ENCODE data around the gene C10orf71. TPM values are rescaled to one million over a fixed set of nuclear protein-coding genes. Genes with fewer than 3 reads are reported as not detected.

The C10orf71 gene
- polyA plus RNA-seq, 4 donors: under 0.01 to 0.16 TPM; not detected in 2

- H3K4me3 ChIP-seq (ENCODE audit: low read depth in 1 of 3, low read length in 3 of 3): no peak overlapping the region
- FAIRE-seq (no peak), DNase-seq (no peak)
Measured at GRCh38 chr10:49350138-49350537, 51.2 kb downstream of the C10orf71 start.

GRCh38 chr10:49350846-49351532 is 52.0 kb downstream of the C10orf71 start:
- FAIRE-seq (no peak), DNase-seq (no peak)
- Histone ChIP-seq H3K27ac (ENCODE audit: low read depth in 1 of 3, low read length in 2 of 3) (no peak overlapping the region), H3K36me3 (ENCODE audit: control insufficient read depth in 3 of 3, insufficient read depth in 2 of 3, low read depth in 1 of 3, low read length in 3 of 3) (no peaks in the 10 kb centered on the region), H3K4me1 (ENCODE audit: control insufficient read depth in 3 of 3, insufficient read depth in 2 of 3, low read depth in 1 of 3, low read length in 2 of 3) (no peaks in the 10 kb centered on the region), H3K27me3 (ENCODE audit: control insufficient read depth in 3 of 3, insufficient read depth in 3 of 3, low read length in 3 of 3) (peaks cover 0 to 2% (median 0%) of the 10 kb centered on the region in 3 donors), H3K4me3 (ENCODE audit: low read depth in 1 of 3, low read length in 3 of 3) (no peak overlapping the region), H3K9me3 (ENCODE audit: control insufficient read depth in 2 of 2, insufficient read depth in 1 of 2, low read depth in 1 of 2, low read length in 1 of 2) (peaks cover 0 to 10% of the 10 kb centered on the region in 2 donors)
- 76 to 81% (median 80%) methylated on average over 4 of the region's 4 CpGs for WGBS, 3 donors

More at GRCh38 chr10:49350138-49350537, 51.2 kb downstream of the C10orf71 start:
- H3K36me3 ChIP-seq (ENCODE audit: control insufficient read depth in 3 of 3, insufficient read depth in 2 of 3, low read depth in 1 of 3, low read length in 3 of 3): no peaks in the 10 kb centered on the region
- peaks cover 0 to under 1% (median 0%) of the 10 kb centered on the region in 3 donors for H3K27me3 ChIP-seq (ENCODE audit: control insufficient read depth in 3 of 3, insufficient read depth in 3 of 3, low read length in 3 of 3)
- no peak overlapping the region for H3K27ac ChIP-seq (ENCODE audit: low read depth in 1 of 3, low read length in 2 of 3)
- H3K9me3 ChIP-seq (ENCODE audit: control insufficient read depth in 2 of 2, insufficient read depth in 1 of 2, low read depth in 1 of 2, low read length in 1 of 2): peaks cover 0 to 10% of the 10 kb centered on the region in 2 donors
- H3K4me1 ChIP-seq (ENCODE audit: control insufficient read depth in 3 of 3, insufficient read depth in 2 of 3, low read depth in 1 of 3, low read length in 2 of 3): no peaks in the 10 kb centered on the region

GRCh38 chr10:49351669-49352068 is 52.7 kb downstream of the C10orf71 start:
- peaks cover 0 to 2% (median 0%) of the 10 kb centered on the region in 3 donors for H3K27me3 ChIP-seq (ENCODE audit: control insufficient read depth in 3 of 3, insufficient read depth in 3 of 3, low read length in 3 of 3)
- H3K36me3 ChIP-seq (ENCODE audit: control insufficient read depth in 3 of 3, insufficient read depth in 2 of 3, low read depth in 1 of 3, low read length in 3 of 3): no peaks in the 10 kb centered on the region
- no peak overlapping the region for H3K4me3 ChIP-seq (ENCODE audit: low read depth in 1 of 3, low read length in 3 of 3)
- WGBS, 3 donors: 40 to 73% (median 68%) methylated on average over 4 of the region's 4 CpGs
- peaks cover 0 to 10% of the 10 kb centered on the region in 2 donors for H3K9me3 ChIP-seq (ENCODE audit: control insufficient read depth in 2 of 2, insufficient read depth in 1 of 2, low read depth in 1 of 2, low read length in 1 of 2)
- FAIRE-seq: no peak
- DNase-seq: no peak
- no peak overlapping the region for H3K27ac ChIP-seq (ENCODE audit: low read depth in 1 of 3, low read length in 2 of 3)
- H3K4me1 ChIP-seq (ENCODE audit: control insufficient read depth in 3 of 3, insufficient read depth in 2 of 3, low read depth in 1 of 3, low read length in 2 of 3): no peaks in the 10 kb centered on the region

GRCh38 chr10:49352323-49352722 is 53.4 kb downstream of the C10orf71 start:
- 72 to 84% (median 76%) methylated on average over 2 of the region's 2 CpGs for WGBS, 3 donors
- peaks cover 0 to 2% (median 0%) of the 10 kb centered on the region in 3 donors for H3K27me3 ChIP-seq (ENCODE audit: control insufficient read depth in 3 of 3, insufficient read depth in 3 of 3, low read length in 3 of 3)
- peaks cover 0 to 10% of the 10 kb centered on the region in 2 donors for H3K9me3 ChIP-seq (ENCODE audit: control insufficient read depth in 2 of 2, insufficient read depth in 1 of 2, low read depth in 1 of 2, low read length in 1 of 2)
- no peak overlapping the region for H3K27ac ChIP-seq (ENCODE audit: low read depth in 1 of 3, low read length in 2 of 3)
- no peaks in the 10 kb centered on the region for H3K36me3 ChIP-seq (ENCODE audit: control insufficient read depth in 3 of 3, insufficient read depth in 2 of 3, low read depth in 1 of 3, low read length in 3 of 3)
- DNase-seq (no peak), FAIRE-seq (no peak)
- no peaks in the 10 kb centered on the region for H3K4me1 ChIP-seq (ENCODE audit: control insufficient read depth in 3 of 3, insufficient read depth in 2 of 3, low read depth in 1 of 3, low read length in 2 of 3)
- H3K4me3 ChIP-seq (ENCODE audit: low read depth in 1 of 3, low read length in 3 of 3): no peak overlapping the region

- WGBS, 3 donors: 65 to 79% (median 76%) methylated on average over 6 of the region's 6 CpGs
- Histone ChIP-seq H3K9me3 (ENCODE audit: control insufficient read depth in 2 of 2, insufficient read depth in 1 of 2, low read depth in 1 of 2, low read length in 1 of 2) (peaks cover 0 to 10% of the 10 kb centered on the region in 2 donors), H3K36me3 (ENCODE audit: control insufficient read depth in 3 of 3, insufficient read depth in 2 of 3, low read depth in 1 of 3, low read length in 3 of 3) (no peaks in the 10 kb centered on the region), H3K27ac (ENCODE audit: low read depth in 1 of 3, low read length in 2 of 3) (no peak overlapping the region), H3K4me3 (ENCODE audit: low read depth in 1 of 3, low read length in 3 of 3) (no peak overlapping the region), H3K4me1 (ENCODE audit: control insufficient read depth in 3 of 3, insufficient read depth in 2 of 3, low read depth in 1 of 3, low read length in 2 of 3) (no peaks in the 10 kb centered on the region), H3K27me3 (ENCODE audit: control insufficient read depth in 3 of 3, insufficient read depth in 3 of 3, low read length in 3 of 3) (peaks cover 0 to 2% (median 0%) of the 10 kb centered on the region in 3 donors)
- no peak for DNase-seq
- FAIRE-seq: no peak
Measured at GRCh38 chr10:49353026-49353894, 54.3 kb downstream of the C10orf71 start.

GRCh38 chr10:49353895-49354566 is 55.1 kb downstream of the C10orf71 start:
- no peaks in the 10 kb centered on the region for H3K36me3 ChIP-seq (ENCODE audit: control insufficient read depth in 3 of 3, insufficient read depth in 2 of 3, low read depth in 1 of 3, low read length in 3 of 3)
- no peak for FAIRE-seq
- 76 to 88% (median 83%) methylated on average over 8 of the region's 8 CpGs for WGBS, 3 donors

DNA sequence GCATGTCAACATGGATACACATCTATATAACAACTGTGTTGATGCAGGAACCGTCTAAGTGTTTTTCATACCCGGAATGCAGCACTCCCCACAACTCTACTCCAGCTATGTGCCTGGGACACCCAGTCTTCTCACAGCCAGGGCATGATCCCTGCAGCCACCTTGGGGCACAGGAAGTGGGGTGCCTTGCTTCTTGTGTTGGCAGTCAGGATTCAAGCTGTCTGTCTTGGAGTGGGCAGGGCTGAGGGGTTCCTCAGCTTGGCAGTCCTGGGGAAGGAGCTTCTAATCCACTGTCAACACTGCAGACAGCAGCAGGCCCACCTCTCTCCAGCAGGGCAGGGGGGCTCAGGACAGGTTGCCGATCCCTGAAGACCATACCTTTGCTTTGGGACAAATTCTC is 55.6 kb downstream of the C10orf71 start:
- Histone ChIP-seq H3K27ac (ENCODE audit: low read depth in 1 of 3, low read length in 2 of 3) (no peak overlapping the region), H3K4me3 (ENCODE audit: low read depth in 1 of 3, low read length in 3 of 3) (no peak overlapping the region), H3K9me3 (ENCODE audit: control insufficient read depth in 2 of 2, insufficient read depth in 1 of 2, low read depth in 1 of 2, low read length in 1 of 2) (peaks cover 0 to 10% of the 10 kb centered on the region in 2 donors), H3K27me3 (ENCODE audit: control insufficient read depth in 3 of 3, insufficient read depth in 3 of 3, low read length in 3 of 3) (peaks cover 0 to 2% (median 0%) of the 10 kb centered on the region in 3 donors), H3K4me1 (ENCODE audit: control insufficient read depth in 3 of 3, insufficient read depth in 2 of 3, low read depth in 1 of 3, low read length in 2 of 3) (no peaks in the 10 kb centered on the region), H3K36me3 (ENCODE audit: control insufficient read depth in 3 of 3, insufficient read depth in 2 of 3, low read depth in 1 of 3, low read length in 3 of 3) (no peaks in the 10 kb centered on the region)
- WGBS, 3 donors: 82% methylated on average over 3 of the region's 3 CpGs
- no peak for FAIRE-seq
- DNase-seq: no peak

More at GRCh38 chr10:49353895-49354566, 55.1 kb downstream of the C10orf71 start:
- H3K9me3 ChIP-seq (ENCODE audit: control insufficient read depth in 2 of 2, insufficient read depth in 1 of 2, low read depth in 1 of 2, low read length in 1 of 2): peaks cover 0 to 10% of the 10 kb centered on the region in 2 donors
- H3K27ac ChIP-seq (ENCODE audit: low read depth in 1 of 3, low read length in 2 of 3): no peak overlapping the region
- no peaks in the 10 kb centered on the region for H3K4me1 ChIP-seq (ENCODE audit: control insufficient read depth in 3 of 3, insufficient read depth in 2 of 3, low read depth in 1 of 3, low read length in 2 of 3)
- H3K4me3 ChIP-seq (ENCODE audit: low read depth in 1 of 3, low read length in 3 of 3): no peak overlapping the region
- no peak for DNase-seq
- peaks cover 0 to 2% (median 0%) of the 10 kb centered on the region in 3 donors for H3K27me3 ChIP-seq (ENCODE audit: control insufficient read depth in 3 of 3, insufficient read depth in 3 of 3, low read length in 3 of 3)

- WGBS, 3 donors: 58 to 77% (median 65%) methylated on average over 3 of the region's 3 CpGs
Measured at GRCh38 chr10:49355221-49355620, 56.3 kb downstream of the C10orf71 start.

More at GRCh38 chr10:49355221-49355620, 56.3 kb downstream of the C10orf71 start:
- Histone ChIP-seq H3K9me3 (ENCODE audit: control insufficient read depth in 2 of 2, insufficient read depth in 1 of 2, low read depth in 1 of 2, low read length in 1 of 2) (peaks cover 0 to 4% of the 10 kb centered on the region in 2 donors), H3K36me3 (ENCODE audit: control insufficient read depth in 3 of 3, insufficient read depth in 2 of 3, low read depth in 1 of 3, low read length in 3 of 3) (no peaks in the 10 kb centered on the region), H3K4me3 (ENCODE audit: low read depth in 1 of 3, low read length in 3 of 3) (no peak overlapping the region), H3K27ac (ENCODE audit: low read depth in 1 of 3, low read length in 2 of 3) (no peak overlapping the region), H3K27me3 (ENCODE audit: control insufficient read depth in 3 of 3, insufficient read depth in 3 of 3, low read length in 3 of 3) (peaks cover 0 to 2% (median 0%) of the 10 kb centered on the region in 3 donors), H3K4me1 (ENCODE audit: control insufficient read depth in 3 of 3, insufficient read depth in 2 of 3, low read depth in 1 of 3, low read length in 2 of 3) (no peaks in the 10 kb centered on the region)
- no peak for FAIRE-seq
- DNase-seq: no peak
